ENCODE data around the gene MST1R.

GRCh38 chr3:49865198-49865784 is 38.4 kb downstream of the MST1R start:
- TF ChIP-seq PAX5 (IDR thresholded peaks at IDR 0.05; ENCODE audit: insufficient read depth, low read length, severe bottlenecking) = no peak
- no peak for TF ChIP-seq POLR2AphosphoS5 (IDR thresholded peaks at IDR 0.05; ENCODE audit: low read depth, low read length)
- TF ChIP-seq POLR2A (IDR thresholded peaks at IDR 0.05; ENCODE audit: low read depth, low read length) = no peak
- no peak for TF ChIP-seq TAF1 (IDR thresholded peaks at IDR 0.05; ENCODE audit: low read depth, low read length)
- TF ChIP-seq POU2F2 (IDR thresholded peaks at IDR 0.05; ENCODE audit: low read depth, low read length) = no peak
